Left ventricle myocardium superior (tissue), 1 donor: ENCODE measurements around the gene SLC22A17. TPM values are rescaled to one million over a fixed set of nuclear protein-coding genes. Genes with fewer than 3 reads are reported as not detected.

Source experiments
- ATAC-seq: fragments of 200-7000 bp; cut with Tn5 transposase; one replicate; pipeline ENCODE4 v1.9.1; 2020; ENCODE audit warnings: mild to moderate bottlenecking, moderate library complexity
- DNase-seq: peaks from one replicate; pipeline ENCODE4 v3.0.0-alpha.2; 2020
- intact Hi-C: fragments of 100-400 bp; cut with micrococcal nuclease; formaldehyde crosslinking; loops from one replicate; pipeline ENCODE4 v1.11.0; 2022
- total RNA-seq: library from RNA; stranded (reverse); fragmentation: NEBNext Ultra II Directional; extraction: Animal tissue kit (Norgen Biotek cat#: 25700); gene quantifications from one replicate; pipeline ENCODE4 v1.2.1, GENCODE V29; 2021
- donor health status: DM: no; HTN: yes; CAD: no; lungs with severe emphysema.

The SLC22A17 gene
- total RNA-seq, 1 donor from 2014 or later, result 10.7 TPM

- intact Hi-C loops, result loop anchor here (10.0 kb wide), 1 partner anchor 133 kb away; no protein-coding TSS in a partner anchor
- ATAC-seq, result peak; percentile 25
- DNase-seq, result peak; percentile 67
These were observed 30.8 kb downstream of the SLC22A17 start for GRCh38 chr14:23321572-23322547.

GRCh38 chr14:23320584-23321571 is 31.8 kb downstream of the SLC22A17 start, which contains the start of gene PABPN1:
Gene PABPN1 (plus strand): TSS chr14:23321457. CDS start chr14:23321470, 13 bp downstream.
- intact Hi-C loops, result loop anchor here (10.0 kb wide), 1 partner anchor 134 kb away; no protein-coding TSS in a partner anchor
- ATAC-seq, result peak; percentile 94
- DNase-seq, result peak; percentile 98

- ATAC-seq (no peak), DNase-seq (no peak)
- intact Hi-C loops, result loop anchor here (10.0 kb wide), 1 partner anchor 135 kb away; no protein-coding TSS in a partner anchor
These were observed 32.7 kb downstream of the SLC22A17 start for GRCh38 chr14:23319746-23320583.

- intact Hi-C loops, result no loop called here
- DNase-seq (no peak), ATAC-seq (no peak)
These were observed 36.4 kb downstream of the SLC22A17 start for GRCh38 chr14:23316300-23316699.

GRCh38 chr14:23310546-23310945 is 42.1 kb downstream of the SLC22A17 start:
- ATAC-seq (no peak), DNase-seq (no peak)
- intact Hi-C loops, result no loop called here

- ATAC-seq, result no peak
- intact Hi-C loops, result no loop called here
- no peak for DNase-seq
These were observed 43.8 kb downstream of the SLC22A17 start for GRCh38 chr14:23308721-23309445.

- ATAC-seq, result no peak
- intact Hi-C loops, result no loop called here
- DNase-seq, result no peak
These were observed 44.7 kb downstream of the SLC22A17 start for GRCh38 chr14:23307687-23308644.

GRCh38 chr14:23307146-23307530 is 45.5 kb downstream of the SLC22A17 start:
- no peak for ATAC-seq
- intact Hi-C loops, result no loop called here
- DNase-seq, result no peak

- ATAC-seq, result peak; percentile 70
- intact Hi-C loops, result no loop called here
- DNase-seq, result peak; percentile 96
These were observed 46.1 kb downstream of the SLC22A17 start, which contains the start of gene BCL2L2 for GRCh38 chr14:23306412-23307145. Gene BCL2L2 (plus strand): TSS chr14:23306833. CDS start chr14:23307768, 935 bp downstream.

GRCh38 chr14:23302290-23303225 is 50.1 kb downstream of the SLC22A17 start, which contains the start of gene PPP1R3E:
Gene PPP1R3E (minus strand): TSS chr14:23302859. CDS start chr14:23302576, 283 bp downstream.
- ATAC-seq (peak; percentile 45), DNase-seq (peak; percentile 82)
- intact Hi-C loops, result no loop called here

- DNase-seq (no peak), ATAC-seq (peak; percentile 8)
- intact Hi-C loops, result no loop called here
These were observed 50.8 kb downstream of the SLC22A17 start for GRCh38 chr14:23301969-23302289.

GRCh38 chr14:23301288-23301968 is 51.3 kb downstream of the SLC22A17 start:
- ATAC-seq (peak; percentile 84), DNase-seq (peak; percentile 100)
- intact Hi-C loops, result no loop called here

- ATAC-seq, result peak; percentile 54
- intact Hi-C loops, result no loop called here
- DNase-seq, result peak; percentile 82
These were observed 51.9 kb downstream of the SLC22A17 start for GRCh38 chr14:23300687-23301223.
